Naive B cell (primary cell): ENCODE measurements around the gene PCSK2. TPM values are rescaled to one million over a fixed set of nuclear protein-coding genes. Genes with fewer than 3 reads are reported as not detected.

Source experiments
- ATAC-seq, 2 donors: fragments of 150-1000 bp; cut with Tn5 transposase; 2 replicates each; pipeline ENCODE4 v1.10.0; 2021; ENCODE audit warnings: low read depth in 2 of 2, mild to moderate bottlenecking in 2 of 2, moderate library complexity in 2 of 2
- DNase-seq: peaks from one replicate; pipeline ENCODE4 v3.0.0; 2022
- H3K27ac Mint-ChIP-seq, 6 donors: one replicate each; pipeline ENCODE4 v1.8.0; 2020 to 2022; ENCODE audit warnings: mild to moderate bottlenecking in 6 of 6, mixed read lengths in 6 of 6, moderate library complexity in 5 of 6, inconsistent platforms in 2 of 6
- H3K27me3 Mint-ChIP-seq, 3 donors: one replicate each; pipeline ENCODE4 v1.8.0; 2021 to 2022; ENCODE audit warnings: mixed read lengths in 3 of 3, mild to moderate bottlenecking in 1 of 3
- H3K36me3 Mint-ChIP-seq, 2 donors: one replicate each; pipeline ENCODE4 v1.8.0; 2020 to 2022; ENCODE audit warnings: mixed read lengths in 2 of 2, inconsistent platforms in 1 of 2, mild to moderate bottlenecking in 1 of 2
- H3K4me1 Mint-ChIP-seq, 3 donors: one replicate each; pipeline ENCODE4 v1.8.0; 2020 to 2022; ENCODE audit warnings: mixed read lengths in 3 of 3, inconsistent platforms in 1 of 3, mild to moderate bottlenecking in 1 of 3, moderate library complexity in 1 of 3
- H3K4me3 Mint-ChIP-seq, 8 donors: one replicate each; pipeline ENCODE4 v1.8.0; 2020 to 2022; ENCODE audit warnings: mild to moderate bottlenecking in 8 of 8, mixed read lengths in 8 of 8, moderate library complexity in 8 of 8, inconsistent platforms in 2 of 8
- H3K9me3 Mint-ChIP-seq, 7 donors: one replicate each; pipeline ENCODE4 v1.8.0; 2020 to 2022; ENCODE audit warnings: mixed read lengths in 7 of 7, mild to moderate bottlenecking in 5 of 7, inconsistent platforms in 2 of 7, moderate library complexity in 1 of 7
- polyA plus RNA-seq, 6 donors: library from polyadenylated mRNA; unstranded; fragments of 300-500 nt; fragmentation: Illumina TruSeq; gene quantifications; one replicate each; pipeline ENCODE4 v1.2.3, GENCODE V29; 2021; ENCODE audit warnings: low read depth in 6 of 6

Gene PCSK2
- polyA plus RNA-seq, 6 donors from 2014 or later: not detected

- ATAC-seq: no peak
- H3K9me3 Mint-ChIP-seq: peaks cover 0 to 7% (median 0%) of the 10 kb centered on the region in 7 donors
- peaks cover 29 to 39% (median 31%) of the 10 kb centered on the region in 3 donors for H3K27me3 Mint-ChIP-seq
- no peaks in the 10 kb centered on the region for H3K4me1 Mint-ChIP-seq
- no peak overlapping the region for H3K4me3 Mint-ChIP-seq
- no peaks in the 10 kb centered on the region for H3K36me3 Mint-ChIP-seq
- no peak for DNase-seq
- no peak overlapping the region for H3K27ac Mint-ChIP-seq
These were observed 93.6 kb downstream of the PCSK2 start for GRCh38 chr20:17320456-17320855.

GRCh38 chr20:17326096-17326495 lies 99.3 kb downstream of the PCSK2 start:
- peaks cover 0 to 4% (median 0%) of the 10 kb centered on the region in 7 donors for H3K9me3 Mint-ChIP-seq
- ATAC-seq: no peak
- H3K36me3 Mint-ChIP-seq: no peaks in the 10 kb centered on the region
- peaks cover 26 to 43% (median 27%) of the 10 kb centered on the region in 3 donors for H3K27me3 Mint-ChIP-seq
- H3K4me1 Mint-ChIP-seq: no peaks in the 10 kb centered on the region
- DNase-seq: no peak
- H3K27ac Mint-ChIP-seq: no peak overlapping the region
- no peak overlapping the region for H3K4me3 Mint-ChIP-seq

- H3K27ac Mint-ChIP-seq: no peak overlapping the region
- DNase-seq (no peak), ATAC-seq (no peak)
- peaks cover 22 to 43% (median 27%) of the 10 kb centered on the region in 3 donors for H3K27me3 Mint-ChIP-seq
- no peak overlapping the region for H3K4me3 Mint-ChIP-seq
- H3K9me3 Mint-ChIP-seq: peaks cover 0 to 4% (median 0%) of the 10 kb centered on the region in 7 donors
- no peaks in the 10 kb centered on the region for H3K36me3 Mint-ChIP-seq
- no peaks in the 10 kb centered on the region for H3K4me1 Mint-ChIP-seq
These were observed 100.6 kb downstream of the PCSK2 start for GRCh38 chr20:17327185-17328148.

- Mint-ChIP-seq H3K36me3 (no peaks in the 10 kb centered on the region), H3K27ac (no peak overlapping the region), H3K27me3 (no peaks in the 10 kb centered on the region), H3K4me3 (no peak overlapping the region), H3K4me1 (no peaks in the 10 kb centered on the region), H3K9me3 (no peaks in the 10 kb centered on the region)
- ATAC-seq (no peak), DNase-seq (no peak)
These were observed 108.1 kb downstream of the PCSK2 start for GRCh38 chr20:17334932-17335331.

- Mint-ChIP-seq H3K36me3 (no peaks in the 10 kb centered on the region), H3K9me3 (peaks cover 0 to 6% (median 0%) of the 10 kb centered on the region in 7 donors), H3K4me3 (no peak overlapping the region), H3K27ac (no peak overlapping the region), H3K4me1 (no peaks in the 10 kb centered on the region), H3K27me3 (peaks cover 0 to 4% (median 4%) of the 10 kb centered on the region in 3 donors)
- DNase-seq: no peak
- ATAC-seq: no peak
These were observed 112.2 kb downstream of the PCSK2 start for GRCh38 chr20:17339000-17339399.

GRCh38 chr20:17343091-17343490 lies 116.3 kb downstream of the PCSK2 start:
- Mint-ChIP-seq H3K36me3 (no peaks in the 10 kb centered on the region), H3K4me3 (no peak overlapping the region), H3K9me3 (peaks cover 0 to 6% (median 0%) of the 10 kb centered on the region in 7 donors), H3K27me3 (peaks cover 4 to 9% (median 4%) of the 10 kb centered on the region in 3 donors), H3K4me1 (no peaks in the 10 kb centered on the region), H3K27ac (no peak overlapping the region)
- ATAC-seq (no peak), DNase-seq (no peak)

- DNase-seq (no peak), ATAC-seq (no peak)
- H3K36me3 Mint-ChIP-seq: no peaks in the 10 kb centered on the region
- peaks cover 4 to 12% (median 8%) of the 10 kb centered on the region in 3 donors for H3K27me3 Mint-ChIP-seq
- H3K4me1 Mint-ChIP-seq: no peaks in the 10 kb centered on the region
- H3K9me3 Mint-ChIP-seq: peaks cover 0 to 6% (median 0%) of the 10 kb centered on the region in 7 donors
- no peak overlapping the region for H3K4me3 Mint-ChIP-seq
- H3K27ac Mint-ChIP-seq: no peak overlapping the region
These were observed 117.0 kb downstream of the PCSK2 start for GRCh38 chr20:17343656-17344452.

- no peak overlapping the region for H3K4me3 Mint-ChIP-seq
- H3K36me3 Mint-ChIP-seq: no peaks in the 10 kb centered on the region
- ATAC-seq: no peak
- no peak for DNase-seq
- H3K9me3 Mint-ChIP-seq: peaks cover 0 to 7% (median under 1%) of the 10 kb centered on the region in 7 donors
- H3K27ac Mint-ChIP-seq: no peak overlapping the region
- H3K4me1 Mint-ChIP-seq: no peaks in the 10 kb centered on the region
- peaks cover 4 to 15% (median 13%) of the 10 kb centered on the region in 3 donors for H3K27me3 Mint-ChIP-seq
These were observed 118.0 kb downstream of the PCSK2 start for GRCh38 chr20:17344790-17345189.

- DNase-seq: no peak
- no peak overlapping the region for H3K4me3 Mint-ChIP-seq
These were observed 118.5 kb downstream of the PCSK2 start for GRCh38 chr20:17345321-17345720.

GRCh38 chr20:17350321-17350720 lies 123.5 kb downstream of the PCSK2 start:
- H3K36me3 Mint-ChIP-seq: no peaks in the 10 kb centered on the region
- peaks cover 5 to 20% (median 9%) of the 10 kb centered on the region in 3 donors for H3K27me3 Mint-ChIP-seq
- no peak overlapping the region for H3K27ac Mint-ChIP-seq
- no peak overlapping the region for H3K4me3 Mint-ChIP-seq
- peaks cover 2 to 11% (median 4%) of the 10 kb centered on the region in 7 donors for H3K9me3 Mint-ChIP-seq
- ATAC-seq (no peak), DNase-seq (no peak)
- no peaks in the 10 kb centered on the region for H3K4me1 Mint-ChIP-seq

More at GRCh38 chr20:17345321-17345720, 118.5 kb downstream of the PCSK2 start:
- no peak for ATAC-seq
- no peaks in the 10 kb centered on the region for H3K36me3 Mint-ChIP-seq
- H3K4me1 Mint-ChIP-seq: no peaks in the 10 kb centered on the region
- H3K9me3 Mint-ChIP-seq: peaks cover 0 to 10% (median 3%) of the 10 kb centered on the region in 7 donors
- peaks cover 4 to 20% (median 13%) of the 10 kb centered on the region in 3 donors for H3K27me3 Mint-ChIP-seq
- H3K27ac Mint-ChIP-seq: no peak overlapping the region

- H3K9me3 Mint-ChIP-seq: peaks cover 0 to 5% (median 0%) of the 10 kb centered on the region in 7 donors
- no peak overlapping the region for H3K27ac Mint-ChIP-seq
- peaks cover 0 to 5% (median 0%) of the 10 kb centered on the region in 3 donors for H3K27me3 Mint-ChIP-seq
- no peaks in the 10 kb centered on the region for H3K4me1 Mint-ChIP-seq
- H3K4me3 Mint-ChIP-seq: peak overlapping the region in 1 of 8 donors; percentile 57
- ATAC-seq: no peak
- DNase-seq: no peak
- no peaks in the 10 kb centered on the region for H3K36me3 Mint-ChIP-seq
These were observed 130.4 kb downstream of the PCSK2 start for GRCh38 chr20:17357238-17357637.

- H3K4me1 Mint-ChIP-seq: no peaks in the 10 kb centered on the region
- H3K36me3 Mint-ChIP-seq: no peaks in the 10 kb centered on the region
- no peak overlapping the region for H3K4me3 Mint-ChIP-seq
- H3K9me3 Mint-ChIP-seq: peaks cover 0 to 2% (median 0%) of the 10 kb centered on the region in 7 donors
- DNase-seq (no peak), ATAC-seq (no peak)
- no peak overlapping the region for H3K27ac Mint-ChIP-seq
- peaks cover 0 to 1% (median 0%) of the 10 kb centered on the region in 3 donors for H3K27me3 Mint-ChIP-seq
These were observed 132.0 kb downstream of the PCSK2 start for GRCh38 chr20:17358854-17359253.

- no peaks in the 10 kb centered on the region for H3K36me3 Mint-ChIP-seq
- no peak for ATAC-seq
- no peaks in the 10 kb centered on the region for H3K27me3 Mint-ChIP-seq
- H3K27ac Mint-ChIP-seq: no peak overlapping the region
- peaks cover 0 to 2% (median 0%) of the 10 kb centered on the region in 7 donors for H3K9me3 Mint-ChIP-seq
- DNase-seq: no peak
- H3K4me1 Mint-ChIP-seq: no peaks in the 10 kb centered on the region
- no peak overlapping the region for H3K4me3 Mint-ChIP-seq
These were observed 137.8 kb downstream of the PCSK2 start for GRCh38 chr20:17364681-17365080.
